ENCODE results near the gene TPRKB. TPM values are rescaled to one million over a fixed set of nuclear protein-coding genes. Genes with fewer than 3 reads are reported as not detected.

Gene TPRKB
- total and polyA plus RNA-seq, 9 of the 15 experiments (the other 6 are each of a cell fraction or from before 2014, with no cell fraction given): 55.6 to 250 (median 112) TPM

GRCh38 chr2:73718421-73718820 is 18.7 kb downstream of the TPRKB start:
- ATAC-seq: no peak
- DNase-seq (ENCODE audit: extremely low read depth in 1 of 4, low spot score in 3 of 4): no peak
- H3K4me2 ChIP-seq (ENCODE audit: insufficient read depth, low read length): no peak overlapping the region
- no peak overlapping the region for H2AFZ ChIP-seq (ENCODE audit: low read depth, low read length)
- no peak for FAIRE-seq
- in situ Hi-C loops (cut with MboI) (no loop called here), intact Hi-C loops (cut with micrococcal nuclease) (no loop called here)
- no peaks in the 10 kb centered on the region for H3K27me3 ChIP-seq (ENCODE audit: control insufficient read depth in 2 of 2, insufficient read depth in 2 of 2, low read length in 2 of 2)
- TF ChIP-seq, protein P1, sequence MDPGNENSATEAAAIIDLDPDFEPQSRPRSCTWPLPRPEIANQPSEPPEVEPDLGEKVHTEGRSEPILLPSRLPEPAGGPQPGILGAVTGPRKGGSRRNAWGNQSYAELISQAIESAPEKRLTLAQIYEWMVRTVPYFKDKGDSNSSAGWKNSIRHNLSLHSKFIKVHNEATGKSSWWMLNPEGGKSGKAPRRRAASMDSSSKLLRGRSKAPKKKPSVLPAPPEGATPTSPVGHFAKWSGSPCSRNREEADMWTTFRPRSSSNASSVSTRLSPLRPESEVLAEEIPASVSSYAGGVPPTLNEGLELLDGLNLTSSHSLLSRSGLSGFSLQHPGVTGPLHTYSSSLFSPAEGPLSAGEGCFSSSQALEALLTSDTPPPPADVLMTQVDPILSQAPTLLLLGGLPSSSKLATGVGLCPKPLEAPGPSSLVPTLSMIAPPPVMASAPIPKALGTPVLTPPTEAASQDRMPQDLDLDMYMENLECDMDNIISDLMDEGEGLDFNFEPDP (CRISPR knock-in tag; IDR thresholded peaks at IDR 0.05): no peak
- TF ChIP-seq KLF6 (CRISPR knock-in tag; IDR thresholded peaks at IDR 0.05; ENCODE audit: borderline replicate concordance) (no peak), IFI16 (CRISPR knock-in tag; IDR thresholded peaks at IDR 0.05) (no peak), KLF1 (tag; IDR thresholded peaks at IDR 0.05) (no peak), MIER1 (IDR thresholded peaks at IDR 0.05; ENCODE audit: low read depth) (no peak), U2AF1 (optimal IDR thresholded peaks at IDR 0.05; ENCODE audit: low read depth, low read length) (no peak), GATA2 (CRISPR knock-in tag; IDR thresholded peaks at IDR 0.05) (no peak), ZNF41 (CRISPR knock-in tag; conservative IDR thresholded peaks at IDR 0.05) (no peak), RBM14 (IDR thresholded peaks at IDR 0.05; ENCODE audit: borderline replicate concordance, insufficient read depth, low read depth, low read length) (no peak), COPS2 (conservative IDR thresholded peaks at IDR 0.05) (no peak), POLR3G (IDR thresholded peaks at IDR 0.05; ENCODE audit: extremely low read depth, insufficient read length, insufficient replicate concordance) (no peak), ZNF644 (tag; IDR thresholded peaks at IDR 0.05; ENCODE audit: low read depth) (no peak), ARID1B (IDR thresholded peaks at IDR 0.05) (no peak), TEAD4 (IDR thresholded peaks at IDR 0.05; ENCODE audit: low read length) (no peak), TEAD4 (CRISPR knock-in tag; IDR thresholded peaks at IDR 0.05; ENCODE audit: borderline replicate concordance) (no peak)
- TF ChIP-seq, protein P2, sequence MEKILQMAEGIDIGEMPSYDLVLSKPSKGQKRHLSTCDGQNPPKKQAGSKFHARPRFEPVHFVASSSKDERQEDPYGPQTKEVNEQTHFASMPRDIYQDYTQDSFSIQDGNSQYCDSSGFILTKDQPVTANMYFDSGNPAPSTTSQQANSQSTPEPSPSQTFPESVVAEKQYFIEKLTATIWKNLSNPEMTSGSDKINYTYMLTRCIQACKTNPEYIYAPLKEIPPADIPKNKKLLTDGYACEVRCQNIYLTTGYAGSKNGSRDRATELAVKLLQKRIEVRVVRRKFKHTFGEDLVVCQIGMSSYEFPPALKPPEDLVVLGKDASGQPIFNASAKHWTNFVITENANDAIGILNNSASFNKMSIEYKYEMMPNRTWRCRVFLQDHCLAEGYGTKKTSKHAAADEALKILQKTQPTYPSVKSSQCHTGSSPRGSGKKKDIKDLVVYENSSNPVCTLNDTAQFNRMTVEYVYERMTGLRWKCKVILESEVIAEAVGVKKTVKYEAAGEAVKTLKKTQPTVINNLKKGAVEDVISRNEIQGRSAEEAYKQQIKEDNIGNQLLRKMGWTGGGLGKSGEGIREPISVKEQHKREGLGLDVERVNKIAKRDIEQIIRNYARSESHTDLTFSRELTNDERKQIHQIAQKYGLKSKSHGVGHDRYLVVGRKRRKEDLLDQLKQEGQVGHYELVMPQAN (IDR thresholded peaks at IDR 0.05; ENCODE audit: borderline replicate concordance): no peak
- TF ChIP-seq, protein P3, sequence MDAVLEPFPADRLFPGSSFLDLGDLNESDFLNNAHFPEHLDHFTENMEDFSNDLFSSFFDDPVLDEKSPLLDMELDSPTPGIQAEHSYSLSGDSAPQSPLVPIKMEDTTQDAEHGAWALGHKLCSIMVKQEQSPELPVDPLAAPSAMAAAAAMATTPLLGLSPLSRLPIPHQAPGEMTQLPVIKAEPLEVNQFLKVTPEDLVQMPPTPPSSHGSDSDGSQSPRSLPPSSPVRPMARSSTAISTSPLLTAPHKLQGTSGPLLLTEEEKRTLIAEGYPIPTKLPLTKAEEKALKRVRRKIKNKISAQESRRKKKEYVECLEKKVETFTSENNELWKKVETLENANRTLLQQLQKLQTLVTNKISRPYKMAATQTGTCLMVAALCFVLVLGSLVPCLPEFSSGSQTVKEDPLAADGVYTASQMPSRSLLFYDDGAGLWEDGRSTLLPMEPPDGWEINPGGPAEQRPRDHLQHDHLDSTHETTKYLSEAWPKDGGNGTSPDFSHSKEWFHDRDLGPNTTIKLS (IDR thresholded peaks at IDR 0.05; ENCODE audit: borderline replicate concordance, low read depth): no peak
- no peaks in the 10 kb centered on the region for H3K9me1 ChIP-seq (ENCODE audit: control insufficient read depth, insufficient read depth, low read length)
- 41% methylated on average over 6 of the region's 6 CpGs for WGBS (ENCODE audit: insufficient coverage, low coverage, missing lambda C conversion rate)
- BruUV-seq (replicated peaks): no TSS peak
- H3K4me3 ChIP-seq: no peak overlapping the region
- H3K27ac ChIP-seq (ENCODE audit: extremely low read depth, low read depth, low read length): no peak overlapping the region
- H3K9me3 ChIP-seq (replicated peaks; ENCODE audit: control insufficient read depth, insufficient read depth, low read depth, low read length): no peaks in the 10 kb centered on the region
- H3K4me1 ChIP-seq (replicated peaks in 1 of 2; ENCODE audit: control insufficient read depth in 2 of 2, insufficient read depth in 2 of 2, low read length in 2 of 2): peaks cover 3 to 9% of the 10 kb centered on the region in 2 experiments; a peak in 3 of 5 replicates
- CTCF ChIA-PET (ENCODE audit: low intra/inter-chr PET ratio): no interaction called here
- H4K20me1 ChIP-seq (replicated peaks; ENCODE audit: control insufficient read depth, insufficient read depth, low read length): no peaks in the 10 kb centered on the region
- H3K36me3 ChIP-seq (ENCODE audit: control insufficient read depth, insufficient read depth, low read length): no peaks in the 10 kb centered on the region
- POLR2A ChIA-PET: interaction anchor here (0.6 to 1.1 kb wide), 2 partner anchors 19 to 238 kb away, joined by 3 read pairs; partner anchors contain the start of gene TPRKB
- H3K9ac ChIP-seq (ENCODE audit: insufficient read depth in 1 of 2, low read depth in 2 of 2, low read length in 2 of 2): no peak overlapping the region
- no peaks in the 10 kb centered on the region for H3K79me2 ChIP-seq (ENCODE audit: control insufficient read depth, insufficient read depth, low read length)

Data from K562 (cell line).